ENCODE data around the gene SYT1.

The SYT1 gene

DNA sequence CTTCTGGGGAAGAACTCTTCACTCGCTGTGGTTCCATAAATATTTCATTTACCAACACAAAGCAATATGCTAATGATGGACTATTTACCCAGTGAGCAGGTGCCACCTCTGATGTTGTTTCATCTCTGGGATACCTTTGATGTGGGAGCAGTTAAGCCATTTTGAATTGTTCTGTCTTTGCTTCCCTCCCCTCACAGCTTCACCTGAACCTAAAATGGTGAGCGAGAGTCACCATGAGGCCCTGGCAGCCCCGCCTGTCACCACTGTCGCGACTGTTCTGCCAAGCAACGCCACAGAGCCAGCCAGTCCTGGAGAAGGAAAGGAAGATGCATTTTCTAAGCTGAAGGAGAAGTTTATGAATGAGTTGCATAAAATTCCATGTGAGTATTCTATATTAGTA is 352.7 kb downstream of the SYT1 start:
- DNase-seq: no peak
- H3K4me1 Mint-ChIP-seq (ENCODE audit: low read depth in 2 of 2): no peaks in the 10 kb centered on the region

GRCh38 chr12:79223210-79223609 is 358.6 kb downstream of the SYT1 start:
- Mint-ChIP-seq H3K4me3 (no peak overlapping the region), H3K9me3 (peaks cover 11 to 28% of the 10 kb centered on the region in 2 donors), H3K27ac (no peak overlapping the region), H3K4me1 (ENCODE audit: low read depth in 2 of 2) (no peaks in the 10 kb centered on the region), H3K36me3 (ENCODE audit: insufficient read depth) (no peaks in the 10 kb centered on the region), H3K27me3 (no peaks in the 10 kb centered on the region)
- ATAC-seq (replicated peaks) (no peak), DNase-seq (no peak)

More for the DNA sequence above, 352.7 kb downstream of the SYT1 start:
- Mint-ChIP-seq H3K27me3 (no peaks in the 10 kb centered on the region), H3K4me3 (no peak overlapping the region), H3K27ac (no peak overlapping the region), H3K9me3 (peaks cover 7 to 16% of the 10 kb centered on the region in 2 donors), H3K36me3 (ENCODE audit: insufficient read depth) (no peaks in the 10 kb centered on the region)
- no peak for ATAC-seq (replicated peaks)

- ATAC-seq (replicated peaks) (no peak), DNase-seq (no peak)
- Mint-ChIP-seq H3K36me3 (ENCODE audit: insufficient read depth) (no peaks in the 10 kb centered on the region), H3K27me3 (no peaks in the 10 kb centered on the region), H3K27ac (no peak overlapping the region), H3K9me3 (peaks cover 9 to 34% of the 10 kb centered on the region in 2 donors), H3K4me3 (no peak overlapping the region), H3K4me1 (ENCODE audit: low read depth in 2 of 2) (no peaks in the 10 kb centered on the region)
Observed at GRCh38 chr12:79223761-79224160, 359.2 kb downstream of the SYT1 start.

GRCh38 chr12:79227091-79227490 is 362.5 kb downstream of the SYT1 start:
- no peaks in the 10 kb centered on the region for H3K36me3 Mint-ChIP-seq (ENCODE audit: insufficient read depth)
- no peak overlapping the region for H3K27ac Mint-ChIP-seq
- DNase-seq: no peak
- H3K27me3 Mint-ChIP-seq: no peaks in the 10 kb centered on the region
- H3K4me3 Mint-ChIP-seq: no peak overlapping the region
- H3K4me1 Mint-ChIP-seq (ENCODE audit: low read depth in 2 of 2): no peaks in the 10 kb centered on the region
- H3K9me3 Mint-ChIP-seq: peaks cover 6 to 21% of the 10 kb centered on the region in 2 donors
- no peak for ATAC-seq (replicated peaks)

- DNase-seq (no peak), ATAC-seq (replicated peaks) (no peak)
- Mint-ChIP-seq H3K4me3 (no peak overlapping the region), H3K4me1 (ENCODE audit: low read depth in 2 of 2) (no peaks in the 10 kb centered on the region), H3K9me3 (peaks cover 5 to 17% of the 10 kb centered on the region in 2 donors), H3K36me3 (ENCODE audit: insufficient read depth) (no peaks in the 10 kb centered on the region), H3K27me3 (no peaks in the 10 kb centered on the region), H3K27ac (no peak overlapping the region)
Observed at GRCh38 chr12:79227646-79228045, 363.1 kb downstream of the SYT1 start.

GRCh38 chr12:79233341-79233781 is 368.8 kb downstream of the SYT1 start:
- ATAC-seq (replicated peaks): no peak
- no peaks in the 10 kb centered on the region for H3K36me3 Mint-ChIP-seq (ENCODE audit: insufficient read depth)
- H3K9me3 Mint-ChIP-seq: peaks cover 2 to 7% of the 10 kb centered on the region in 2 donors
- no peak overlapping the region for H3K27ac Mint-ChIP-seq
- H3K27me3 Mint-ChIP-seq: no peaks in the 10 kb centered on the region
- DNase-seq: no peak
- H3K4me3 Mint-ChIP-seq: no peak overlapping the region
- H3K4me1 Mint-ChIP-seq (ENCODE audit: low read depth in 2 of 2): no peaks in the 10 kb centered on the region

DNA sequence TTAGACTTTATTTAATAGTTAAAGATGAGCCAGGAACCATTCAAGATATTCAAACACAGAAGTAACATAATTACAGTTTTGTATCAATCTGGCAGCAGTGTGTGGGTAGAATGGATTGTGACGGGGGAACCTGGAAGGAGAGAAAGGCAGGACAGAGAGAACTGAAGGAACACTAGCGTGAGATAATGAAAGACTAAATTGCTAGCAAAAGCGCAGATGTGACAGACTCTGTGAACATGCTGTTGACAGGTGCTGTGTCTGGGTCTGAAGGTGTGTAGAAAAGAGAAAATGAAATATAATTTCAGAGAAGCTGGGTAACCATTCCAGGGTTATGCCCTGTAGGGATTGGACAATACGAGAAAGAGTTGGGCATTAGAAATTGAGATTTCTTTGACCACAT is 372.3 kb downstream of the SYT1 start:
- no peaks in the 10 kb centered on the region for H3K27me3 Mint-ChIP-seq

DNA sequence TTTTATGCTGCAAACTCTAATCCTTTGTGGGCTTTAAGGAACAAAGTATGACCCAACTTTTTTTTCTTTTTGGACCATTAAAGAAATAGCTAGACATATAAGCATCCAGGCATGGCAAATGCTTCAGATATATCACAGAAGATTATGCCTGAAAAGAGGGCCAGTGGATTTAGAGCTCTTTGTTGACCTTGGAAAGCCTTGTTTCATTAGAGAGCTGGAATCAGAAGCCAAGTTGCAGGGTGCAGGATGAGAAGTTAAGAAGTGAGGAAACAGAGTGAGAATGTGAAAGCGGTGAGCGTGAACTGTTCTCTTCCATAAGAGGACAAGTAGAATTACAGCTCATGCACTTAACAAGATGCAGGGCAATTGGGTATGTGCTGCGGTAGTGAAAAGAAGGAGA is 373.7 kb downstream of the SYT1 start:
- H3K27ac Mint-ChIP-seq: no peak overlapping the region
- no peaks in the 10 kb centered on the region for H3K4me1 Mint-ChIP-seq (ENCODE audit: low read depth in 2 of 2)
- no peaks in the 10 kb centered on the region for H3K36me3 Mint-ChIP-seq (ENCODE audit: insufficient read depth)
- H3K27me3 Mint-ChIP-seq: no peaks in the 10 kb centered on the region
- ATAC-seq (replicated peaks) (no peak), DNase-seq (no peak)
- no peak overlapping the region for H3K4me3 Mint-ChIP-seq
- peaks cover 0 to 2% of the 10 kb centered on the region in 2 donors for H3K9me3 Mint-ChIP-seq

More for the DNA sequence above, 372.3 kb downstream of the SYT1 start:
- peaks cover 0 to 2% of the 10 kb centered on the region in 2 donors for H3K9me3 Mint-ChIP-seq
- ATAC-seq (replicated peaks): no peak
- no peak for DNase-seq
- H3K36me3 Mint-ChIP-seq (ENCODE audit: insufficient read depth): no peaks in the 10 kb centered on the region
- no peak overlapping the region for H3K27ac Mint-ChIP-seq
- H3K4me1 Mint-ChIP-seq (ENCODE audit: low read depth in 2 of 2): no peaks in the 10 kb centered on the region
- H3K4me3 Mint-ChIP-seq: no peak overlapping the region

- DNase-seq: no peak
- Mint-ChIP-seq H3K27ac (no peak overlapping the region), H3K9me3 (peaks cover 6 to 15% of the 10 kb centered on the region in 2 donors), H3K27me3 (no peaks in the 10 kb centered on the region), H3K4me3 (no peak overlapping the region), H3K36me3 (ENCODE audit: insufficient read depth) (peaks cover 5% of the 10 kb centered on the region), H3K4me1 (ENCODE audit: low read depth in 2 of 2) (no peaks in the 10 kb centered on the region)
- no peak for ATAC-seq (replicated peaks)
Observed at GRCh38 chr12:79247494-79247893, 382.9 kb downstream of the SYT1 start.

- Mint-ChIP-seq H3K36me3 (ENCODE audit: insufficient read depth) (peaks cover 5% of the 10 kb centered on the region), H3K4me3 (no peak overlapping the region), H3K27ac (no peak overlapping the region), H3K27me3 (no peaks in the 10 kb centered on the region), H3K4me1 (ENCODE audit: low read depth in 2 of 2) (no peaks in the 10 kb centered on the region), H3K9me3 (peaks cover 10 to 22% of the 10 kb centered on the region in 2 donors)
- ATAC-seq (replicated peaks): no peak
- DNase-seq: no peak
Observed at GRCh38 chr12:79250186-79250585, 385.6 kb downstream of the SYT1 start.

DNA sequence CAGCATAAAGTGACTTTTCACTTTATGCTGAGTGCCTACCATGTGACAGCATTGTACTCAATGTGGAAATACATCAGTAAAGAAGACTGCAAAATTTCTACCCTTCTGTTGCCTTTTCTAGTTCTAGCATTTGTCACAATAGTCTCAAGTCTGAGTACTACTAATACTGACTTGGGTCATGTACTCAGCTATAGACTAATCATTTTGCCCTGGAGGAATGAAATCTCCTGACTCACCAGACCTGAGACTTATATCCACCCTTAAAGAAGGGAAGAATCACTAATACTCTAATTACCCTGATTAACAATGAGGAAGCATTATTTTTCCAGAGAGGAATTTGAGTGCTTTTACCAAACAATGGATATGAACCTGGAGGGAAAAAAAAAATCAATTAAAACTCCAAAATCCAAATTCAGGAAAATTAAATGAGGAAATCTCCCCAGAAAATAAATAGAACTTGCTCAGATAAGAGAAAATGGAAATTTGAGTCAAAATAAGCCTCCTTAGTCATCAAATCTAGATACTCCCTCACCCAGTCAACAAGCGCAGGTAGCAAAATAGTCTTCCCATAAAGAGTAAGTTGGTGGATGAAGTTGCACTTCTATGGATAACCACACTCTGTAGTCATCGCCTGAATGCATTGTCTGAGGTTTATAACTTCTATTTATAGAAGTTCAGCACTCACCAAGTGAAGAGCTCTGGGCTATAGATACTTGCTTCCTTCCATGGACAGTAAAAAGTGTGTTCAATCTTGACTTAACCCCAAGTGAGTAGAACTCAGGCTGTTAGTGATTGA is 386.6 kb downstream of the SYT1 start:
- Mint-ChIP-seq H3K27me3 (no peaks in the 10 kb centered on the region), H3K4me1 (ENCODE audit: low read depth in 2 of 2) (no peaks in the 10 kb centered on the region), H3K36me3 (ENCODE audit: insufficient read depth) (peaks cover 5% of the 10 kb centered on the region), H3K9me3 (peaks cover 10 to 22% of the 10 kb centered on the region in 2 donors), H3K27ac (no peak overlapping the region), H3K4me3 (no peak overlapping the region)
- no peak for ATAC-seq (replicated peaks)
- no peak for DNase-seq

DNA sequence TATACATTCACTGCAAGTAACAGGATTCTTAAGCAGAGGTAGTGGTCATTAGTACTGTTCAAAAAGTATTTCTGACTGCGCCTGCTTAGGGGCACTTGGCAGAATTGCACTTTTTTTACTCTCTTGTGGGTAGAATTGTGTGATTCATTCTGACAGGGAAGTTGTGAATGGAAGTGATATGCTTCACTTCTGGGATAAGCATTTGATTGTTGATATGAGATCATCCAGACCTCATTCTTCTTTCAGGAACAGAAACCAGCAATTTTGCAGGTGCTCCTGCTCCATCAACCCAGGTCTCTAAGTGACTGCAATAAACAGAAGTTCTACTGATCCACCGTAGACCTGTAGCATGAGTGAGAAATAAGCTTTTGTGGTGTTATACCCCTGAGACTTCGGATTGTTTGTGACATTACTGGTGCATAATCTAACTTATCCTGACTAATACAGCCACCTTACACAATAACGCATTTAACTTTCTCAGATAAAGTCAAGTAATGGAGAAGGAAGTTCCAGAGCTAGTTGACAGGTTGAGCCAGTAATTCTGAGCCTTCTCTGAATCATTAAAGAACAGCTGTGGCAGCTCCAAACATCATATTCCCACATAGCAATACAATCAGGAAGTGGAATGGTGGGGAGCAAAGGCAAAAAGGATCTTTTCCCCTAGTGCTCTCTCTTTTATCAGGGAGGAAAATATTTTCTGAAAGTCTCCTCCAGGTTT is 387.9 kb downstream of the SYT1 start:
- peaks cover 5% of the 10 kb centered on the region for H3K36me3 Mint-ChIP-seq (ENCODE audit: insufficient read depth)
- no peak for ATAC-seq (replicated peaks)
- no peaks in the 10 kb centered on the region for H3K27me3 Mint-ChIP-seq
- DNase-seq: no peak
- peaks cover 9 to 20% of the 10 kb centered on the region in 2 donors for H3K9me3 Mint-ChIP-seq
- H3K4me1 Mint-ChIP-seq (ENCODE audit: low read depth in 2 of 2): no peaks in the 10 kb centered on the region
- H3K4me3 Mint-ChIP-seq: no peak overlapping the region
- no peak overlapping the region for H3K27ac Mint-ChIP-seq

DNA sequence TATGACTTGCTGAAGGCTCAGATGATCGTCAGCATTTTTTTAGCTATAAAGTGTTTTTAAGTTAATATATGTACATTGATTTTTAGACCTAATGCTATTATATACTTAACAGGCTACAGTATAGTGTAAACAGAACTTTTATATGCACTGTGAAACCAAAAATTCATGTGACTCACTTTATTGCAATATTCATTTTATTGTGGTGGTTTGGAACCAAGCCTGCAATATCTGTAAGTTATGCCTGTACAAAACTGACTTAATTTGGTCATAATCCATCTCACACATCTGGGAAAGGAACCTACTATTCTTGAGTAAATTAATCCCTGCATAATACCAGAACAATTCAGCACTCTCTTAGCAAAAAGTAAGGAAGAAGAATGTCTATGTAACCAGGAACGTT is 390.7 kb downstream of the SYT1 start:
- Mint-ChIP-seq H3K4me1 (ENCODE audit: low read depth in 2 of 2) (no peaks in the 10 kb centered on the region), H3K4me3 (no peak overlapping the region), H3K27ac (no peak overlapping the region), H3K36me3 (ENCODE audit: insufficient read depth) (no peaks in the 10 kb centered on the region), H3K27me3 (no peaks in the 10 kb centered on the region), H3K9me3 (peaks cover 11 to 14% of the 10 kb centered on the region in 2 donors)
- DNase-seq (no peak), ATAC-seq (replicated peaks) (no peak)

GRCh38 chr12:79260923-79261322 is 396.3 kb downstream of the SYT1 start:
- ATAC-seq (replicated peaks): no peak

More at GRCh38 chr12:79260923-79261322, 396.3 kb downstream of the SYT1 start:
- Mint-ChIP-seq H3K4me1 (ENCODE audit: low read depth in 2 of 2) (no peaks in the 10 kb centered on the region), H3K9me3 (peaks cover 0 to 2% of the 10 kb centered on the region in 2 donors), H3K36me3 (ENCODE audit: insufficient read depth) (no peaks in the 10 kb centered on the region), H3K4me3 (no peak overlapping the region), H3K27me3 (no peaks in the 10 kb centered on the region), H3K27ac (no peak overlapping the region)
- no peak for DNase-seq

Data from effector memory CD8-positive, alpha-beta T cell (primary cell).